ENCODE results near the gene SMYD3. TPM values are rescaled to one million over a fixed set of nuclear protein-coding genes. Genes with fewer than 3 reads are reported as not detected.

SMYD3 gene
- total and polyA plus RNA-seq, 2 donors (not counting 3 experiments of a cell fraction or from before 2014, with no cell fraction given) = 16.0 to 32.1 TPM

DNA sequence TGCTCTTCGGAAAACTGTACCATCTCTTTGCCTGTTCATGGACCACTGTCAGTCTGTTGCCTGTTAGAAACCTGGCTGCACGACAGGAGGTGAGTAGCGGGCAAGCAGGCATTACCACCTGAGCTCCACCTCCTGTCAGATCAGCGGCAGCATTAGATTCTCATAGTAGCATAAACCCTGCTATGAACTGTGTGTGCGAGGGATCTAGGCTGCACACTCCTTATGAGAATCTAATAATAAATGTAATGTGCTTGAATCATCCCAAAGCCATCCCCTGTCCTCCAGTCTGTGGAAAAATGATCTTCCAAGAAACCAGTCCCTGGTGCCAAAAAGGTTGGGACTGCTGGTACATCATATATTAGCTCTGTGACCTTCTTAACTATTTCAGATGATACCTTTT lies 110.0 kb downstream of the SMYD3 start:
- ChIA-PET CTCF (interaction anchor here (0.8 kb wide), 1 partner anchor 17 kb away, joined by 4 read pairs; no protein-coding TSS in a partner anchor), POLR2A (no interaction called here)
- dilution Hi-C loops (cut with MboI; ENCODE audit: extremely low pct_ligation_motif_present, low sequenced_read_pairs) (no loop called here), intact Hi-C loops (cut with micrococcal nuclease) (no loop called here)
- Histone ChIP-seq H3K9me1 (replicated peaks; ENCODE audit: control insufficient read depth, extremely low read depth, insufficient read depth, low read length) (no peaks in the 10 kb centered on the region), H4K20me1 (replicated peaks; ENCODE audit: control insufficient read depth, extremely low read depth, insufficient read depth, low read length) (no peaks in the 10 kb centered on the region), H3K27ac (ENCODE audit: insufficient read depth, low read depth, low read length) (no peak overlapping the region), H3K4me1 (ENCODE audit: control insufficient read depth, extremely low read depth, insufficient read depth, low read length) (no peaks in the 10 kb centered on the region), H3K9ac (replicated peaks; ENCODE audit: extremely low read depth, insufficient read depth, low read length) (no peak overlapping the region), H3K36me3 (ENCODE audit: control insufficient read depth in 2 of 2, extremely low read depth in 1 of 2, insufficient read depth in 2 of 2, low read length in 2 of 2) (no peaks in the 10 kb centered on the region), H3K4me3 (replicated peaks in 1 of 3; ENCODE audit: insufficient read depth in 1 of 3, low read depth in 1 of 3, low read length in 3 of 3) (no peak overlapping the region), H2AFZ (ENCODE audit: low read depth, low read length) (no peak overlapping the region), H3K27me3 (ENCODE audit: control insufficient read depth in 2 of 2, insufficient read depth in 2 of 2, low read length in 2 of 2) (no peaks in the 10 kb centered on the region), H3K4me2 (ENCODE audit: insufficient read depth, low read length) (no peak overlapping the region), H3K79me2 (ENCODE audit: control insufficient read depth, insufficient read depth, low read length) (no peaks in the 10 kb centered on the region), H3K9me3 (replicated peaks; ENCODE audit: control insufficient read depth, insufficient read depth, low read length) (no peaks in the 10 kb centered on the region)
- FAIRE-seq = no peak
- BruUV-seq (replicated peaks) = no TSS peak
- TF ChIP-seq EZH2 (IDR thresholded peaks at IDR 0.05; ENCODE audit: borderline replicate concordance, low read depth, low read length, severe bottlenecking) (no peak), CTCF (IDR thresholded peaks at IDR 0.05; ENCODE audit: extremely low read depth in 1 of 2, insufficient read depth in 1 of 2, low read depth in 1 of 2, low read length in 2 of 2) (no peak), POLR2AphosphoS5 (IDR thresholded peaks at IDR 0.05; ENCODE audit: insufficient read depth, low read depth, low read length) (no peak), GATA2 (IDR thresholded peaks at IDR 0.05; ENCODE audit: insufficient read depth, insufficient read length, low read depth, low read length) (no peak), MAX (IDR thresholded peaks at IDR 0.05; ENCODE audit: insufficient read depth, insufficient read length) (no peak), MYC (IDR thresholded peaks at IDR 0.05; ENCODE audit: low read depth, low read length) (no peak), POLR2A (IDR thresholded peaks at IDR 0.05; ENCODE audit: low read depth, low read length) (no peak), FOS (IDR thresholded peaks at IDR 0.05; ENCODE audit: borderline replicate concordance, insufficient read depth, low read length) (no peak), JUN (IDR thresholded peaks at IDR 0.05; ENCODE audit: borderline replicate concordance, insufficient read depth, insufficient read length, low read depth) (no peak)
- DNase-seq (ENCODE audit: low read depth, low spot score) = no peak
